GM21825 (cell line): Measurements from ENCODE around the gene S100A10.

Experiments
- ATAC-seq: cut with Tn5 transposase; IDR thresholded peaks from one replicate; pipeline ENCODE4 v1.9.1; 2021; ENCODE audit warnings: mild to moderate bottlenecking, moderate library complexity; ENCODE audit not compliant: unreplicated experiment

The S100A10 gene

DNA sequence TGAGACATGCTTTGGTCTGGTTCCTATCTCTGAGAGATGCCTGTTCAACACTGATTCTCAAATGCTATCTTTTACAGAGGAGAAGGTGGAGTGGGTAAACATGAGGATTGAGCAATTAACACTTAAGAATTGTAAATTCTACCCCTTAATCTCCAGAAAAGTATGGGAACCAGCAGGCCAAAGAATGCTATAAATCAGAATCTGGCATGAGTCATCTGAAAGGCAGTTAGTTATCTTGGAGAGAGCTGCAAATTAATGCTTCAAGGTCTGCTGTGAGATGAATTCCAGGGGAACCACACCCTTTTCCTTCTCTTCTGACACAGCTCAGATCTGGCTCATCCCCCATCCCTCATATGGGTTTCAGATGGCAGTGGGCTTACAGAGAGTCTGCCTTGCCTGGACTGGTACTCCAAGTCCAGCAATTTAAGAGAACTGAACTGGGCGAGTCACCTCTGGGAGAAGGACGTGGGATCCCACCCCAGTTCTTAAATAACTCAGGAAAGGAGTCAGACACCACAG is 5.2 kb downstream of the S100A10 start:
- ATAC-seq: no peak

DNA sequence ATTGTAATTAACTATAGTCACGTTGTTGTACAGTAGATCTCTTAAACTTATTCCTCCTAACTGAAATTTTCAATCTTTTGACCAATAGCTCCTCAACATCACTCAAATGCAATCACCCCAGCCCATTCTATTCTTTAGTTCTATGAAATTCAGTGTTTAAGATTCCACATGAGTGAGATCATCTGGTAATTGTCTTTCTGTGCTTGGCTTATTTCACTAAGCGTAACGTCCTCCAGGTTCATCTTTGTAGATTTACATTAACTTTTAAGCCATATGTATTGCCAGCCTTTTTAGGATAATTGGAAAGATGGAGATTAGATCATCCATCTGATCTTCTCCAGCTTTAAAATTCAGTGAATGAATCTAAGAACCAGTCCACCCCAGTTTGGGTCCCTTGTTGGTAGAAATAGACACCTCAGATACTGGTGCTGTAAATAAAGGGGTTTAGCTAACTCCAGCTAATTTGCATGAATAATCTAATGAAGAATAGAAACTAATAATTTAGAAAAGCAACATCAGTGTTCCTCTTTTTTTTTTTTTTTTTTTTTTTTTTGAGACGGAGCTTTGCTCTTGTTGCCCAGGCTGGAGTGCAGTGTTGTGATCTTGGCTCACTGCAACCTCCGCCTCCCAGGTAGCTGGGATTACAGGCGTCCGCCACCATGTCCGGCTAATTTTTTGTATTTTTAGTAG is 7.0 kb downstream of the S100A10 start:
- no peak for ATAC-seq

DNA sequence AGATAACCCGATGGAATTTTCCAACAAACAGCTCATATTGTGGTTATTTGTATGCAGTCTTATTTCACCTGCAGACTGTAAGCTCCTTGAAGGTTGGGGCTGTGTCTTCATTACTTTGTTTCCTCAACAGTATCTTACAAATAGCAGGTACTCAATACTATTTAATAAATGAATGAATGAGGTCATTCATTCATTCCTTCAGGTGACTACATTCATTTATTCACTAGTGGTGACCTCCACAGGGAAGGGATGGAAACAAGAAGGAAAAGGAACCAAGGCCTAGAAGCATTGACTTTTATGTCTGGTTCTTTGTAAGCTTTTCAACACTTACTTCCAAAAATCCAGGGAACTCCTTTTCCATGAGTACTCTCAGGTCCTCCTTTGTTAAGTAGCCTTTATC is 7.9 kb downstream of the S100A10 start:
- no peak for ATAC-seq

DNA sequence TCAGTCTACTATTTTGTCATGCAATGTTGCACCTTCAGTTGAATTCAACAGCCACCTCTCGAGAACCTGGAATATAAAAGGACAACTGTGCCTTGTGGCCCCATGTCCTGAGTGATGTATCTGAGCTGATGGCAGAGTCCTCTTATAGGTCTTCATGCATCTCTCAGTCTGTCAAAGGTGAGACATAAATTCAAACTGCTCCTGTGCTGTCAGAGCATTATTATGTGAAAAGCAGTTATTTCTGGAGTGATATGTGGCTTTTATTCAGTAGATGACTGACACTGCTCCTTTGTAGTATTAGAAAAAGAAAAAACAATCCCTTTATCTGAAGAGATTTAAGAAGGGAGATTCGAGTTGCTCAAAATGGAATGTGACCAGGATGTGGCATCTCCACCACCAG is 8.4 kb downstream of the S100A10 start:
- no peak for ATAC-seq

DNA sequence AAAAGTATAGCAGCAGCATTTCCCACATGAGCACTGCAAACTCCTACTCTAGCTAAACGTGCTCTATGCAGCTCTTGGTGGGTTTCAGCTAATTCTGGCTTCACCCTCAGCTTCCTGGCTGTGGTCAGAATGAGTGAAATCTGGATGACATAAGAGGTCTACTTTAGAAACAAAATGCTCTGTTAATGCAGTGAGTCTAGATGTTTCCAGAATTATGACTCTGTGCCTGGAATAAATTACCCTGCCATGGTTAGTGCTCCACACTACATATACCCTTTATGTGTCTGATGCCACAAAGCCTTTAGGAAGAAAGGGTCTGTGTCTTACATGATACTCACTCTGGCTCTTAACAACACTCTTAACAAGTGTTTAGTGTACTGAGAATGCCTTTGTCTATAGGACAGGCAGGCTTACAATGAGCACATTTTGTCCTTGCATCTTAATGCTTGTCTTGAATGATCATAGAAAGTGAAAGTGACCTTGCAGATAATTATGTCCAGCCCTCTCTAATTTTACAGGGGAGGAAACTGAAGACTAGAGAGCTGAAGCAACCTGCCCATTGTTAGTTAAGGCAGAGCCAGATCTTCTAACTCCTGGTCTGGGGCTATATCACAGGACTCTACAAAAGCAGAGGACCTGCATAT is 9.2 kb downstream of the S100A10 start:
- ATAC-seq: peak; percentile 70

DNA sequence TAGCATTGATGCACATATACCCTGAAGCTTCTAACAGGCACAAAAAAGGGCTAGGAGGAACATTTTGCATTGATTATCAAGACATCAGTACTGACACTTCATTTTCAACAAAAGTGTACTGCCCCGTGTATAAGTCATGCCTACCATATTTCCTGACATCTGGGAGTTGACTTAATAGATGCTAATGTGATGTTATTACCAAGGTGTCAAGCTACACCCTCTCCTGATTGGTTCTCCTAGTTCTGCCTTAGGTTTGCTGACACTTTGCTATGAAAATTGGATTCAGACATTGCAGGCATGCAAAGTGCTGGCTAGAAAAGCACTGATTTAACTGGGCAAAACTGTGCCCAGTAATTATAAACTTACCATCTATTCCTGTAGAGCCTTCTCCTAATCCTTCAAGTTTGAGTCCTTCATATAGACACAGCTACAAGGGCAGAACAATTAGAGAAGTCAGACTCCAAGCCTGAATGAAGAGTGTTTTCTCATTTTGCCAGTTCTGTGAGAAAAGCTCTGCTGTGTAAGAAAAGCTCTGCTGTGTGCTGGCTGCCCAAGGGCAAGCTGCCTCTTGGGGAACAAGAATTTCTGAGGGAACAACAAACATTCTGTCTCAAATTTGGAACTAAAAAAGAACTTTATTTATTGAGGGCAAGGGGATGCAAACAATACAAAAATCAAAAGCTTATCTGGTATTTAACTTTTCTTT is 11.2 kb downstream of the S100A10 start:
- ATAC-seq: no peak

DNA sequence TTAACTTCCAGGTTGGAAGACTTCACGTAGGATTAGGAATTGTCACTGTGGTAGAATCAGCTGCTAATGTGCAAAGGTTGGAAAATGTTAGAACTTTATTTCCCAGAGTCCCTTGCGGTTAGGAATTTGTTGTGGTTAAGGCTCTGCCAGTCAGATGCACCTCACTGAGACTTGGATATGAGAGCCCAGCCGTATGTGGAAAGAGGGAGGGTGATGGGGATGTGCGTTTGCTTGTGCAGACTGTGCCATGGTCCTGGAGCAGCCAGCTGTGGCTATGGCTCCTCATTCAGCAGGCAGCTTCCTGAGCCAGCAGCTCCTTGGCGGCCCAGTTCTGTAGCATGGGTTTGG is 12.5 kb downstream of the S100A10 start:
- no peak for ATAC-seq

DNA sequence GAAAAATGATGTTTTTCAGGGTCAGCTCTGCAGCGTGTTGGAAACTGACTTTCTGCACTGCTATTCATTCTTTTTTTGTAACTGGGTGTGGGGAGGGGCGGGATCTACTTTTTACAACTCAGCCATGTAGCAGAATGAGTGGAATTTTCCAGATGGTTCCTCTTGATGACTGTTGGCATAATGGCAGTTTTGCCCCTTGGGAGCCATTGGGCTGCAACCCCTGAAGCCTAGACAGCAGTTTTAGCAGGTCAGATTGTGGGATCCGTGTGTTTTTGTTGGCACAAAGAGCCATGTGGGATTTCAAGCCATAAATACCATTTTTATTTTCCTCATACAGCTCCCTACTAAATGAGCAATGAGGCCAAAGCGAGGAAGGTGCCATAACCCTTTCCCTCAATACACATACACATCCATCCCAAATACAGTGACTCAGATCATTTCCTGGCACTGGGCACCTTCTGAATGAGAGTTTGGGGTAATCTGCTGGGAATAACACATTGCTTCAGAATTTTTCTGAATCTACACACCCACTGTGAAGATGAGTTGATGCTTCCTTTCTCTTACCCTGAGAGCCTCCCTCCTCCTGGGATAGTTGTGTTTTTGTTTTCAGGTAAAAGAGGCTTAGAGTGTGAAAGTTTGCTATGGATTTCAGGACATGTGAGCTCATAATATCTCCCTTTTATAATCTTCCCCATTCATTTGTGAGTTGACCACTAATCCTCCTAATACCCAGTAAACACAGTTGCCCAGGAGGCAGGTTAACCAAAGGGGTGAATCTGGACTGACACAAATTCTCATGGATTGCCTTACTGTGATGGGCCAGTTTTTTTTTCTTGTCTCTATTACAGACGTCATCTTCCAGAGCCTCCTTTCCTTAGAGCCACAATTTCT is 13.1 kb downstream of the S100A10 start:
- ATAC-seq: no peak

DNA sequence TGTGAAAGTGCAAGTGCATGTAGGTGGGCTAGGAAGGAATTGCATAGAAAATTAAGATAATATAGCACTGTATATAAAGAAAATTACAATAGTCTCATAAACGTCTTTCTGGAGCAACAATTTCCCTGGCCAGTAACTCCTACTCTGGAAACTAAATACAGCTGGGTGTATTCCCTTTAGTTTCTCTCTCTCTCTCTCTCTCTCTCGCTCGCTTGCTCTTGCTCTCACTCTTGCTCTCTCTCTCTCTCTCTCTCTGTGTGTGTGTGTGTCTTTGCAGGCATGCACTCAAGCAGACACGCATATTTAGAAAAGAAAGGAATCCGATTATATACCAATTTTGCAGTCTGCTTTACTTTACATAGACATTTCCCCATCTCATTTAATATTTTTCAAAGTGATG is 14.7 kb downstream of the S100A10 start:
- ATAC-seq: no peak

DNA sequence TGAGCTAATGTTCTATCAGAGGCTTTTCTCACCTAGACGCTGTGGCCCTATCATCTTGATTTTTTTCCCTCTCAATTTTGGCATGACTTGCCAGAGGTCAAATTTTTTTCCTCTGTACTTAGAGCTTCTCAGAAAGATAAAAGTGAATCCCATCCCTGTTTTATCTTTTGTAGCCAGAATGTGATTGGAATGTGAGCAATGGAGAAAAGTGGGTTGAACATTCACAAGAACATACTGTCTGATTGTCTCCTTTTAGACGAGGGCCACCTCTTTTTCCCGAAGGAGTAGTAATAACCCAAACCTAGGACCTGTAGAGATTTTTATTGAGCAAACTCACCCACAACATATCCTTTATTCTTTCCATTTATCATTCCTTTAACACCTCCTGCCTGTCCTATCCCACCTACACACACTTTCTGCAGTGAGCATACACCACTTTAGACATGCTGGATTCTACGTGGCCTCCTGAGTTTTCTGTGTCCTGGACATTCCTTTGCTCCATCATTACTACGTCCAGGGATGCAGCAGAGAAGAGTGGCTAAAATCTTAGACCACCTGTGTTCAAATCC is 15.9 kb downstream of the S100A10 start:
- no peak for ATAC-seq

DNA sequence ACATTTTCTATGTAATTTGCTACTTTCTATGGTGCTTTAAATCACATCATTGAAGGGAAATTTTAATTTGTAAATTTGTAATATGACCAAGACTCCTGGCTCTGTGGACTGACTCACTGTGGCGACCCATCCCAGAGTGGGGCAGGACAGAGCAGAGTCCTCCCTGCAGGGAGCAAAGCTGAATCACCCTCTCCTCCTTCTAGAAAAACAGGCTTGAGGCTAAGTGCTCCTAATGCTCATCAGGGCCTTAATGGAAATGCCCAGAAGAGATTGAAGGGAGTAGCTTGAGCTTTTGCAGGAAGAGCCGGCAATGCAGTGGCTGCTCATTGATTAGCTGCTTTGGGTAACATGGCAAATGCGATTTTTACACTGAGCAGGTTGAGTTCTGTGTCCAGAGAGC is 16.8 kb downstream of the S100A10 start:
- ATAC-seq: no peak

DNA sequence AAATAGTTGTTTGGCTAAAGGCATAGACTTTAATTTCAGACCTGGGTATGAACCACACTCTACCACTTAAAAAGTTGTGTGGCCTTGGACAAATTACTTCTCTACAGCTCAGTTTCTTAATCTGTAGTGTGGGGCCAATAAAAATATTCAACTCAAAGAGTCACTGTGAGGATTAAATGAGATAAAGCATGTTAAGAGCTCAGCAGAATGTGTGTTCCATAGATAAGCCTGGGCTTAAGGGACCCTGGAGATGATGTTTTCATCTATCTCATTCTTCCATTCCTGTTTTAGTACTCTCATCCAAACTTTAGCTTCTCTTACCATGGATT is 17.7 kb downstream of the S100A10 start:
- no peak for ATAC-seq

DNA sequence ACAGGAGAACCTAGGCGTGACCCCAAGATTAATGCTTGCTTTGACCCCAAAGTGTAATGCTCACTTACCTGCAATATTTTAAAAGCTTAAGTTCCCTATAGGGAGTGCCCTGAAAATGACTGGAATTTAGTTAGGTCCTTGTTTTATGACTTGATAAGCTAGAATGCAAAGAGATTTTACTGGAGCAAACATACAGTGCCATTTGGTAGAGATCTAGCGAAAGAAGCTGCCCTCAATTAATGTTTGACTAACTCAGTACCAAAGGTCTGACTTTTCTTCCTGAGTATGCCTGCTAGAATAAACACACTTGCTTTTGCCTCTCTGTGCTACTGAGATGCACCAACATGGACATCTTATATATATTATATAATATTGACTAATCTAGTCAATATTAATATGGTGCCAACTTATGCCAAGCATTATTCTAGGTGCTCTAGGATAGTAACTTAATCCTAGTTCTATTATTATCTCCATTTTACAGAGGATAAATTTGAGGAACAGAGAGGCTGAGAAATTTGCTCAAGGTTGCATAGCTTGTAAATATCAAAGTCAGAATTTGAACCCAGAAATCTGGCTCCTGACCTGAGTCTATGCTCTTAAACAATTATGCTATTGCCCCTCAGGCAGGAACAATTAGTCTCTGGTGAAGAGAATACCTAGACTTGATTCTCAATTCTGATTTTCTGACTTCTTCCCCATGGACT is 18.2 kb downstream of the S100A10 start:
- no peak for ATAC-seq

DNA sequence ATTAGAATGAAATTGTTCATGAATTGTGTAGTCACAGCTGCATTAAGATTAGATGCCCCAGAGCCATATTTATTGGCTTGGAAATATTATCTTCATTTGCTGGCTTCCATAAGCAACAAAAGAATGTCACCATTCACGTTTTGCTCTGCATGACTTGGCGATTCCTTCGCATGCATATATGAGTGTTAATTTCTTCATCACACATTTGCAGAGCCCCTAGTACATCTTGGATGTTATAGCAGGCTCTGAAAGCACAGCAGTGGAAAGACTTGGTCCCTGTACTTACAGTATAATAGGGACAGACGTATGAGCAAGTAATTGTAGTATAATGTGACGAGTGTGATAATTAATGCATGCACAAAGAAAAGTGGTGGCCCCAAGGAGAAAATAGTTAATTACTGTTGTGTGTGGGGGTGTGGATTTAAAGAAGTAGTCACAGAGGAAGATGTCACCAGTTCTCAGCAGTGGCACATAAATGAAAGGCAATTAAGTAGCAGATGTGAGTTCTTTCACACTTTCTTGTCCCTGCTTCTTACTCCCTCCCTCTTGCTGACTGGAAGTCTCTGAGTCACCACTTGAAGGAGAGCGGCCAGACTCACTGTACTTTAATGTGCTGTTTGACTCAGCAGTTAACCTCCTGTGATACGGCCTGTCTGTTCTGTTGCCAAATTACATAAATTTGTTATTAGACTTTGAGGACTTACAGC is 21.0 kb downstream of the S100A10 start:
- ATAC-seq: no peak

DNA sequence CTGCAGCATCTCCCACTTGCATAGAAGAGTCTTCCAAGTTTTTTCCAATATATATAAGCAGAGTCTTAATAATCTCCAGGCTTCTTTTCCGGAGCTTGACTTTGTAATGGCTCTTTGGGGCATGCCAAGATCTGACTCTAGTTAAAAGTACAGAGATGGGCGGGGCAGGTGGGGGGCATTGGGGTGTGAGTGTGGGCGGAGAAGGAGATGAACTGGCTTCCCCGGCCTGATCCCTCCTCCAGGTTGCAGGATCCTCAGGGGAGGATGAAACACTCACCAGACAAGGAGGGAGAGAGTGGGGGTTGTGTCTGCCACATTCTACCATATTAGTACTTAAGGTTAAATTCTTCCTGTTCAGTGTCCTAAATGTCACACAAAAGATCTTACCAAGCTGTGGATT is 23.0 kb downstream of the S100A10 start:
- ATAC-seq: no peak

DNA sequence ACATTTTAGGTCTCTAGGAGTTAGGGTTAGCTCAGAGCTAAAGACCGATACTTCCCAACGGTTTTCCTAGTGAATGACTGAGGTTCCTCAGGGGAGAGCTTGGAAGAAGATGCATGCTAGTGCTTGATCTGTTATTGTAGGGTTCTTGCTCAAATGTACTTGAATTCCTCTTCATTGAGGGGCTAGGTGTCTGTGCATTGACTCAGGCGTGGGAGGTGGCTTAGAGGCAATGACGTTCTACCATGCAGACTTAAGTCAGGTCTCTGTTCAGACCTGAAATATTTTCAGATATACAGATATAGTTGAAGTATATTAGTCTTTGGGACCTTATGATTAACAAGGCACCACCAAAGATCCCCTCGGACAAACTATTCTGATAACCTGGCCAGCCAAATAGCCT is 23.5 kb downstream of the S100A10 start:
- ATAC-seq: no peak

DNA sequence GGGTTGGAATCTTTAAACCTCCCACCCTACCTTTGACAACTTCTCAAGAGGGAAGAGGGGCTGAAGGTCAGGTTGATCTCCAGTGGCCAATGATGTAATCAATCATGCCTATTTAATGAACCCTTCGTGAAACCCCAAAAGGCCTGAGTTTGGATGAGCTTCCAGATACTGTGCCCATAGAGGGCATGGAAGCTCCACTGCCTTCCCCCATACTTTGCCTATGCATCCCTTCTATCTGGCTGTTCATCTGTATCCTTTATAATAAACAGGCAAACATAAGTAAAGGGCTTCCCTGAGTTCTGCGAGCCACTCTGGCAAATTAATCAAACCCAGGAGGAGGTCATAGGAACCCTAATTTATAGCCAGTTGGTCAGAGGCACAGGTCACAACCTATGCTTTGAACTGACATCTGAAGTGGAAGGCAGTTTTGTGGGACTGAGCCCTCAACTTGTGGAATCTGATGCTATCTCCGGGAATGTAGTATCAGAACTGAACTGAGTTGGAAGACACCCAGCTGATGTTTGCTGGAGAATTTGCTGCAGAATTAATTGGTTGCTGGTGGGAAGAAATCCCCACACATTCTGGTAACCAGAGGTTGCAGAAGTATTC is 24.8 kb downstream of the S100A10 start:
- ATAC-seq: no peak

DNA sequence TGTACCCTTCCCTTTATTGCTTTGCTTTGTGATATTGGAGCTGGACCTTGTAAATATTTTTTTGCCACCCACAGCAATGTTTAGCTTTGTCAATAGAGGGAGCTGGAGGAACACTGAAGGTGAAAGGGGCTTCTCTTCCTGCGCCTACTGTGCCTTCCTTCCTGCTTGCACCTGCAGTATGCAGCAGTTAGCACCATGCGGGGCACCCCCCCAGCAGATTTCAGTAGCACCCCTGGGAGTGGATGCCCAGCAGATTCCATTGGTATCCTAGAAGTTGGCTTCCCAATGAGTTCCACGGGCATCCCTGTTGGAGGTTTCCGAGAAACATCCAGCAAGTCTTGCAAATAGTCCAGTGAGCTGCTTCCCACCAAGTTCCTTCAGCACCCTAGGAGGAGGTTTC is 25.6 kb downstream of the S100A10 start:
- no peak for ATAC-seq

DNA sequence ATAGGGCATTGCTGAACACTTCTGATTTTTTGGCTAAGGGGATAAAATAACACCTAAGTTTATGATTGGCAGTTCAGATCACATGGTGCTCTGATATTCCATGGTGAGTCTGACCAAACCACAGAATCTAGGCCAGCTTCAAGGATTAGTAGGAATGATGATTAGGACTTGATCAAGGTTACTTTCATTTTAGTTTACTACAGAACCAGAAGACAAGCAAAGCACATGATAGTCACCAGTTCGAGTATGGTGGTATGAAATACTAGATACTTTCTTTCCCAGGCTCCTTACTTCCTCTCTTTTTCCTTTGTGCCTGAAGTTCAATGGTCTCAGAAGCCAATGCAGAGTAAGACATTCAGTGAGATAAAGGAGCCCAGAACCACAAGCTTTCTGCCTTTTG is 26.6 kb downstream of the S100A10 start:
- no peak for ATAC-seq
